IPS-18c (cell line): ENCODE data around the gene PCSK1N.
A peak's percentile ranks its signal among the peaks of the same experiment; 100 is the strongest.
"Not testable (repeated sequence)": the region's sequence is repeated elsewhere in the genome, so short reads cannot be mapped to it uniquely, and the experiment has no call there.

Source experiments
- H3K4me3 ChIP-seq: 2 replicates; pipeline ENCODE4 v1.7.0; 2013; ENCODE audit warnings: low read depth, mild to moderate bottlenecking, low read length, moderate library complexity; ENCODE audit not compliant: insufficient read depth
- H3K9me3 ChIP-seq: one replicate; pipeline ENCODE4 v1.6.1; 2013; ENCODE audit warnings: mild to moderate bottlenecking, low read length, moderate library complexity; ENCODE audit not compliant: control insufficient read depth, insufficient read depth

Gene PCSK1N, protein sequence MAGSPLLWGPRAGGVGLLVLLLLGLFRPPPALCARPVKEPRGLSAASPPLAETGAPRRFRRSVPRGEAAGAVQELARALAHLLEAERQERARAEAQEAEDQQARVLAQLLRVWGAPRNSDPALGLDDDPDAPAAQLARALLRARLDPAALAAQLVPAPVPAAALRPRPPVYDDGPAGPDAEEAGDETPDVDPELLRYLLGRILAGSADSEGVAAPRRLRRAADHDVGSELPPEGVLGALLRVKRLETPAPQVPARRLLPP

DNA sequence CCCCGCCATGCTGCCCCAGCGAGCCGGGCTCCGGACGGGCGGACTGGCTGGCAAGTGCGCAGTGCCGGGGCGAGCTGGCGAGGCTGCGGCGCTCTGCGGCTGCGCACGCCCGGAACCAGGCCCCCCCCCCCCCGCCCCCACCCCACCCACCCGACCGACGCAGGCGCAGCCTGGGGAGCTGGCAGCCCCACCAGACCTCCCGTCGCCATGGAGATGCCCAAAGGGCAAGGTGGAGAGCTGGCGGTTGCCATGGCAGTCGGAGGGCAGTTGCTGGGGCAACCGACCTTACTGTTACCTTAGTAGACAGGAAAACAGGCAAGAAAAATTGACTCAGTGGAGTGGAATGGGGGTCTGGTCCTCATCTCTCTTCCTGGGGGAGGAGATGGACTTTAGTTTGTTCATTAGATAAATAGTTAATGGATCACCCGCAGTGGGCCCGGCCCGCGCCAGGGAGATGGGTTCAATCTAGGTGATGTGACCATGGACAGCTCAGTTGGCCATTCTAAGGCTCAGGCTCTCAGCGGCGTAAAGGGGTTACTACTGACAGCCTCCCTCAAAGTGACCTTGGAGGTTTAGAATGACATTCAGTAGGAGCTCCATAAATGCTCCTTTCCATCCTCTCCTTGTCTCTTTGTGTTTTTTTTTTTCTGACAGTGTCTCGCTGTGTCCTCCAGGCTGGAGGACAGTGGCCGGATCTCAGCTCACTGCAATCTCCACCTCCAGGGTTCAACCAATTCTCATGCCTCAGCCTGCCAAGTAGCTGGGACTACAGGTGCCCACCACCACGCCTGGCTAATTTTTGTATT lies at the start of gene PCSK1N:
TSS of gene PCSK1N (minus strand) at position 87 of the 806 bp plus-strand sequence. CDS start at position 9, 78 bp downstream.
- peak within 1 kb of the TSS; percentile 41 for H3K4me3 ChIP-seq
- no peaks in the 10 kb centered on the region for H3K9me3 ChIP-seq

DNA sequence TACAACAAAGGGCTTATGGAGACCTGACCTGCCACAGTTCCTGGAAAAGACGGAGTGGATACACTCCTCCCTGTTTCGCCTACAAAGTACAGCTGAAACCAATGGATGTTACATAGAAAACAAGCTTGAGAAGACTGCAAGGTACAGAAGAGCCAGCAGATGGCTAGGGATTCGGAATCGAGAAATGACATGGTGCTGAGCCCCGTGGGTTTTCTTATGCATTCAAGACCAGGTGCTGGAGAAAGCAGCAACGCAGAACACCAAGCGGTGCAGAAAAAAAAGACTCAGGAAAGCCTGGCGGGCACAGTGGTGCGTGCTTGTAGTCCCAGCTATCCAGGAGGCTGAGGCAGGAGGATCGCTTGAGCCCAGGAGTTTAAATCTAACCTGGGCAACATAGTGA lies 48.3 kb upstream of the PCSK1N start:
- Histone ChIP-seq H3K9me3 (peaks cover 7% of the 10 kb centered on the region), H3K4me3 (no peak overlapping the region)

DNA sequence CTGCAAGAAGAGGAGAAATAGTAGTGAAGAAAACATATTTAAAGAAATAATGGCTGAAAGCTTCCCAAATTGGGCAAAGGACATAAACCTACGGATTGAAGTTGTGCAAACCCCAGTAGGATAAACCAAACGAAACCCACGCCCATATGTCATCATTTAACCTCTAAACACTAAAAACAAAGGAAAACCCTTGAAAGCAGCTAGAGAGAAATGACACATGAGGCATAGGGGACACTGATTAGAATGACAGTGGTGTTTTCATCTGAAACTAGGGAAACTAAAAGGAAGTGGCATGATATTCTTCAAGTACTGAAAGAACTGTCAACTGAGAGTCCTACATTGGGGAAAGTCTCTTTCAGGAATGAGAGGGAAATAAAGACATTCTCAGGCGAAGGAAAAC lies 41.5 kb upstream of the PCSK1N start:
- H3K9me3 ChIP-seq, H3K4me3 ChIP-seq: not testable (repeated sequence)

DNA sequence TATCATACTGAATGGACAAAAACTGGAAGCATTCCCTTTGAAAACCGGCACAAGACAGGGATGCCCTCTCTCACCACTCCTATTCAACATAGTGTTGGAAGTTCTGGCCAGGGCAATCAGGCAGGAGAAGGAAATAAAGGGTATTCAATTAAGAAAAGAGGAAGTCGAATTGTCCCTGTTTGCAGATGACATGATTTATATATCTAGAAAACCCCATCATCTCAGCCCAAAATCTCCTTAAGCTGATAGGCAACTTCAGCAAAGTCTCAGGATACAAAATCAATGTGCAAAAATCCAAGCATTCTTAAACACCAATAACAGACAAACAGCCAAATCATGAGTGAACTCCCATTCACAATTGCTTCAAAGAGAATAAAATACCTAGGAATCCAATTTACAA lies 36.6 kb upstream of the PCSK1N start:
- not testable (repeated sequence) for H3K9me3 ChIP-seq, H3K4me3 ChIP-seq

DNA sequence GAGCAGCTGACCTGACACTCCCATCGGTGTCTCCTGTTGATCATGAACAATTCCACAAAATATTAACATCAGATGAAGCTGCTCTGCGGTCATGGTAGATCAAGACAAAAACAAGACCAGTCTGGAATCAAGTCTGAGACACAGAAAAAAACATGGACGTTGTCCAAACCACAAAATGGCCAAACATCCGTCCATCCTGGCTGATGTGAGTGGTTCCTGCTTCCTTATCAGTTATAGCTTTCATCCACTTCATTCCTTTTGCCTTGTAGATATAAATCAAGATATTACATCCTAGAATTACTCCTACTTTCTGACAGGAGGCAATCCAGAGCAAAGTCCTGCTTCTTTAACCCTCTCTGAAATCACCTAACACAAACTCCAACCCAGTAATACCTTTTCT lies 28.8 kb upstream of the PCSK1N start:
- H3K4me3 ChIP-seq, result no peak overlapping the region
- H3K9me3 ChIP-seq, result peaks cover 5% of the 10 kb centered on the region

DNA sequence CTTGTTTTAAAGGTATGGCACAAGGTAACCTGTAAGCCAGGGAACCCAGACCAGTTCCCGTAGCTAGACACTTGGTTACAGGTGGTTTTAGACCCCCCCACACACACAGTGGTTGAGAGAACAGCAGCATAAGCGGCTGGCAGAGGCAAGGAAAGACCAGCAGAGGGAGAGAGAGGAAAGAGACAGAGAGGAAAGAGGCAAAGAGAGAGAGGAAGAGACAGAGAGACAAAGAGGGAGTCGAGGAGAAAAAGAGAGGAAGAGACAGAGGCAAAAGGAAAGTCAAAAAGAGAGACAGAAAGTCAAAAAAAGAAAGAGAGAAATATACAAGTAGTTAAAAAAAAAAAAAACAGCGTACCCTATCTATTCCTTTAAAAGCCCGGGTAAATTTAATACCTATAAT lies 19.5 kb upstream of the PCSK1N start:
- peaks cover 4% of the 10 kb centered on the region for H3K9me3 ChIP-seq
- H3K4me3 ChIP-seq, result no peak overlapping the region

DNA sequence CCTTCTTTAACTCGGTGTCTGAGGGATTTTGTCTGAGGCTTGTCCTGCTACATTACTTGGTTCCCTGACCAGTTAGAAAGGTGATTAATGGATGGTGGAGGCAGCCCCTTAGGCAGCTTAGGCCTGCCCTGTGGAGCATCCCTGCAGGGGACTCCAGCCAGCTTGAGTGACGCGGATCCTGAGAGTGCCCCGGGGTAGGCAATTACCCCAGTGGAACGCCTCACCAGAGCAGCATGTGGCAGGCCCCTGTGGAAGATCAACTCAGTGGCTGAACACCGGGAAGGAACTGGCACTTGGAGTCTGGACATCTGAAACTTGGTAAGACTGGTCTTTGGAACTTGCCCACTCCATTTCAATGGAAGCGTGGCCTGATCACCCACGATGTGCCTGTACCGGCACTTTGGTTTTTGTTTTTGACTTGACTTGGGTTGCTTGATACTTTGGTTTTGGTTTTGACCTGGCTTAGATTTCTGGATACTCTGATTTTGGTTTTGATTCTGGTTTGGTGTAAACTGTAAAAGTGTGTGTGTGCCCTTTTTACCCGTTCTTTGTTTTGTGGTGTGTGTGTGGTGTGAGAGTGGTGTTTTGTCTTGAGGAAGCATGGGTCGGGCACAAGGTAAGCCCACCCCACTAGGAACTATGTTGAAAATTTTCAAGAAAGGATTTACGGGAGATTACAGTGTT lies 18.9 kb upstream of the PCSK1N start:
- H3K4me3 ChIP-seq, H3K9me3 ChIP-seq: not testable (repeated sequence)

DNA sequence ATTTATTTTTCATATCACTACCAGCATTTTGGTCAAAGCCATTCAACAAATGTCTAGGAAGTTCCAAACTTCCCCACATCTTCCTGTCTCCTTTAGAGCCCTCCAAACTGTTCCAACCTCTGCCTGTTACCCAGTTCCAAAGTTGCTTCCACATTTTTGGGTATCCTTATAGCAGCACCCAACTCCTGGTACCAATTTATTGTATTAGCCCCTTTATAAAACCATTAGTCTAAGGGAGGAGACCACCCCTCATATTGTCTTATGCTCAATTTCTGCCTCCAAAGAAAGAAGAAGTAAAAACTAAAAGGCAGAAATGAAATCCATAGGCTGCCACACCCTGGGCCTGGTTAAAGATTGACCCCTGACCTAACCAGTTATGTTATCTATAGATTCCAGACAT lies 18.1 kb upstream of the PCSK1N start:
- not testable (repeated sequence) for H3K9me3 ChIP-seq, H3K4me3 ChIP-seq

DNA sequence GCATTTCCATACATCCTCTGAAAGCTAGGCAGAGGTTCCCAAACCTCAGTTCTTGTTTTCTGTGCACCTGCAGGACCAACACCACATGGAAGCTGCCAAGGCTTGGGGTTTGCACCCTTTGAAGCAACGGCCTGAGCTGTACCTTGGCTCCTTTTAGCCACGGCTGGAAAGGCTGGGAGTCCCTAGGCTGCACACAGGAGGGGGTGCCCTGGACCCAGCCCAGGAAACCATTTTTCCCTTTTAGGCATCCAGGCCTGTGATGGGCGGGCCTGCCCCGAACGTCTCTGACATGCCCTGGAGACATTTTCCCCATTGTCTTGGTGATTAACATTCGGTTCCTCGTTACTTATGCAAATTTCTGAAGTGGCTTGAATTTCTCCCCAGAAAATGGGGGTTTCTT lies 17.4 kb upstream of the PCSK1N start:
- peaks cover 3% of the 10 kb centered on the region for H3K9me3 ChIP-seq

DNA sequence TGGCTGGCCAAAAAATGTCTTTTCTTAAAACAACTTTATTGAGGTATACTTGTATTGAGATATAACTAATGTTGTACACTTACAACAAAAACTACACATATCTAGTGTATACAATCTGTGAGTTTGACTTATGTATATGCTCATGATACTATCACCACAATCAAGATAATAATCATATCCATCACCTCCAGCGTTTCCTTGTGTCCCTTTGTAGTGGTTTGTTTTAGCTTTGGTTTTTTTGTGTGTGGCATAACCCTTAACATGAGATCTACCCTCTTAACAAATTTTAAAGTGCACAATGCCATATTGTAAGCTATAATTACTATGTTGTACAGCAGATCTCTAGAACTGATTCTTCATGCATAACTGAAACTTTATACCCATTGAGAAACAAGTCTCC lies 13.4 kb upstream of the PCSK1N start:
- Histone ChIP-seq H3K9me3 (peaks cover 6% of the 10 kb centered on the region), H3K4me3 (no peak overlapping the region)

More for the DNA sequence above, 17.4 kb upstream of the PCSK1N start:
- H3K4me3 ChIP-seq, result no peak overlapping the region

DNA sequence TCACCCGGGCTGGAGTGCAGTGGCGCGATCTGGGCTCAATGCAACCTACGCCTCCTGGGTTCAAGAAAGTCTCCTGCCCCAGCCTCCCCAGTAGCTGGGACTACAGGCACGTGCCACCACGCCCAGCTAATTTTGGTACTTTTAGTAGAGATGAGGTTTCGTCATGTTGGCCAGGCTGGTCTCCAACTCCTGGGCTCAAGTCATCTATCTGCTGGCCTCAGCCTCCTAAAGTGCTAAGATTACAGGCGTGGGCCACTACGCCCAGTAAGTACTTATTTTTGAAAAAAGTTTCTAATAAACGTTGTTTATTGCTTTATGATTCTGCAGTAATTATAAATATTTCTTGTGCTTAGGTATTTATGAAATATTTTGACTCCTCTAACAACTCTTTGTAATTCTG lies 4.3 kb upstream of the PCSK1N start:
- Histone ChIP-seq H3K9me3 (peaks cover 4% of the 10 kb centered on the region), H3K4me3 (no peak overlapping the region)

DNA sequence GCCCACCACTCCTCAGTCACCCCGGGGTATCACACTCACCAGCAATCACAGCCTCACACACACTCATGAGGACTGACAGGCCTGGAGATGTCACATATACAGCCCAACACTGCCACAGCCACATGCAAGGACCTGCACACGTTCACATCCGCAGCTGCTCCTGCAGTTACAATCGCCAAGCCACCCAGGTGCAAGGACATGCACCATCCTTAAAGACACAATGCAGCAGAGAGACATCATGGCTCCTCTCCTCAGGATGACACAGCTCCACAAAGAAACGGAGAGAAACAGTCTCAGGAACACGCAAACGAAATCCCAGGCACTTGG lies 1.1 kb downstream of the PCSK1N start:
- Histone ChIP-seq H3K4me3 (peak overlapping the region; percentile 41; the same call in 1 of the 2 replicates), H3K9me3 (no peaks in the 10 kb centered on the region)

DNA sequence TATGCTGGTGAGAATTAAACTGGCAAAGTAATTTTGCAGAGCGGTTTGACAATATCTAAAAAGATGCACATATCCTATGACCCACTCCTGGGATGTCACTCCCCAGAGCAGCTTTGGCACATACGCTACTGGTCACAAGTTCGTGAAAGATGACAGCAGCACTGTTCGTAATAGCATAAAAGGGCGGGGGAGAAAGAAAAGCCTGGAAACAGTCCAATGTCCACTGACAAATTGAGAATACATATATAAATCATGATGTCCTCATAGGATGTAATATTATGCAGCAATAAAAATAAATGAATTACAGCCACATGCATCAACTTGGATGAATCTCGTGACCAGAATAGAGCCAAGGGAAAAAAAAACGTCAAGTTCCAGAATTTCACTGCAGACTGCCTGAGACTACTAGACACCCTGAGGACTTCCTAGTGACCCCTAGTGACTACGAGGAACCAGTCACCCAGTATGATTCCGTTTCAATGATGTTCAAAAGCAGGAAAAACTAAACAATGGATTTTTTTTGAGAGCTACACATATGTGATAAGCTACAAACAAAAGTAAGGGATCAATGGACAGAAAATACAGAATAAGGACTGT lies 1.8 kb downstream of the PCSK1N start:
- Histone ChIP-seq H3K9me3 (no peaks in the 10 kb centered on the region), H3K4me3 (no peak overlapping the region)

DNA sequence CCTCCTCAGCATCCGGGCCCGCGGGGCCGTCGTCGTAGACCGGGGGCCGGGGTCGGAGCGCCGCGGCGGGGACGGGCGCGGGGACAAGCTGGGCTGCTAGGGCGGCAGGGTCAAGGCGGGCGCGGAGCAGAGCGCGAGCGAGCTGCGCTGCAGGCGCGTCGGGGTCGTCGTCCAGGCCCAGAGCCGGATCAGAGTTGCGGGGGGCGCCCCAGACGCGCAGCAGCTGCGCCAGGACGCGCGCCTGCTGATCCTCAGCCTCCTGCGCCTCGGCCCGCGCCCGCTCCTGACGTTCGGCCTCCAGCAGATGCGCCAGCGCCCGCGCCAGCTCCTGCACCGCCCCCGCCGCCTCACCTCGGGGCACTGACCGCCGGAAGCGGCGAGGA lies 3.5 kb downstream of the PCSK1N start:
- no peaks in the 10 kb centered on the region for H3K9me3 ChIP-seq
- H3K4me3 ChIP-seq, result peak overlapping the region; percentile 28; the same call in 1 of the 2 replicates

DNA sequence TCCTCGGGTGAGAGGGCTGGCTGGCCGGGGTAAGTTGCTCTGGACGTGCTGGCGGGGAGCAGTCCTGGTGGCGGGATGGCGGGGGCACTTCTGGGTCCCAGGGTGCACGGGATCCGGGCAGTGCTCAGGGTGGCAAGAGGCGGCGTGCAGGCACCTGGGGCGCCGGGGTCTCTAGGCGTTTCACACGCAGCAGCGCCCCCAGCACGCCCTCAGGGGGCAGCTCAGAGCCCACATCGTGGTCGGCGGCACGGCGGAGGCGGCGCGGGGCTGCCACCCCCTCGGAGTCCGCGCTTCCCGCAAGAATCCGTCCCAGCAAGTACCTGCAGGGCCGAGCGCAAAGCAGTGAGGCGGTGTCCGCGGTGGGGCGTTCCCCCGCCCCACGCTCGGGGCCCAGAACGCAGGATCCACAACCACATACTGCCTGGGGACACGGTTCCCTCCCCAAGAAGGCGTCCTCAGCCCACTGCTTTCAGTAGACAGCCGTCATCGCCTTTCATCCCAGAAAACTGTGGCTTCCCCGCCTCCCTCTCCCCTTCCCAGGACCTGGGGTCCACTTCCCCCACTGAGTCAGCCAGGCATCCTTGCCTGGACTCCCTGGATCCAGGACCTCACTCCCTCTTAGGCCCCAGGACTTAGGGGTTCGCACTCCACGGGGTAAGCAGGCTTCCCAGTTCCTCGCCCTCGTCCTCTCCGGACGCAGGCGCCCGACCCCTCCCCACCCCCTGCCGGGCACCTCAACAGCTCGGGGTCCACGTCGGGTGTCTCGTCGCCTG lies 4.1 kb downstream of the PCSK1N start:
- H3K9me3 ChIP-seq, result no peaks in the 10 kb centered on the region
- H3K4me3 ChIP-seq, result peak overlapping the region; percentile 28

DNA sequence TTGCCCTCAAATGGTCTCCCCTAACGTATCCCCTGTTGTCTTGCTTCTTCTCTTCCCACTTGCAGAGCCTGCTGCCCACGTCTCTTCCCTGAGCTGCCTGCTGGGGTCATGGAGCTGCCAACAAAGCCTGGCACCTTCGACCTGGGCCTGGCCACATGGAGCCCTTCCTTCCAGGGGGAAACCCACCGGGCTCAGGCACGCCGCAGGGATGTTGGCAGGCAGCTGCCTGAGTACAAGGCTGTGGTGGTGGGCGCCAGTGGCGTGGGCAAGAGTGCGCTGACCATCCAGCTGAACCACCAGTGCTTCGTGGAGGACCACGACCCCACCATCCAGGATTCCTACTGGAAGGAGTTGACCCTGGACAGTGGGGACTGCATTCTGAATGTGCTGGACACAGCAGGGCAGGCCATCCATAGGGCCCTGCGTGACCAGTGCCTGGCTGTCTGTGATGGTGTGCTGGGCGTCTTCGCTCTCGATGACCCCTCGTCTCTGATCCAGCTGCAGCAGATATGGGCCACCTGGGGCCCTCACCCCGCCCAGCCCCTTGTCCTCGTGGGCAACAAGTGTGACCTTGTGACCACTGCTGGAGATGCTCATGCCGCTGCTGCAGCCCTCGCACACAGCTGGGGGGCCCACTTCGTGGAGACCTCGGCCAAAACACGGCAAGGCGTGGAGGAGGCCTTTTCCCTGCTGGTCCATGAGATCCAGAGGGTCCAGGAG lies 6.2 kb downstream of the PCSK1N start:
- H3K4me3 ChIP-seq, result no peak overlapping the region
- peaks cover 7% of the 10 kb centered on the region for H3K9me3 ChIP-seq

DNA sequence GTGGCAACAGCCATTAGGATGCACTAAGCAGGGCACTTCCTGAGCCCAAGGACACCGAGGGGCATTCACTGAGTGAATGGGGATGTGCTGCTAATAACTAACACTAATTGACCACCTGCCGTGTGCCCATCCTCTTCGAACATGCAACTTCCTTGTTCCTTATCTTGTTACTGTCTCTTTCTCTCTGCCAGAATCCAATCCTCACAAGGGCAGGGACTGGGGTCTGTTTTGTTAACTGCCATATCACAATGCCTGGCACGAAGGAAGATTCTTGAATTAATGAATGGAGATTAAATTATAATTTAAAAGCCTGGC lies 7.8 kb downstream of the PCSK1N start:
- peaks cover 9% of the 10 kb centered on the region for H3K9me3 ChIP-seq
- 0 out of 2 replicates have a peak overlapping the region, but pooled peaks have one; percentile 28 for H3K4me3 ChIP-seq
